Skeletal muscle satellite cell (primary cell): ENCODE results near the gene EHMT1.
"Not testable (repeated sequence)": the region's sequence is repeated elsewhere in the genome, so short reads cannot be mapped to it uniquely, and the experiment has no call there.

Source experiments
- H3K27me3 ChIP-seq: 2 replicates; pipeline ENCODE4 v1.7.0; 2013; ENCODE audit warnings: low read length; ENCODE audit not compliant: control insufficient read depth, insufficient read depth
- H3K36me3 ChIP-seq: 2 replicates; pipeline ENCODE4 v1.7.0; 2013; ENCODE audit warnings: mild to moderate bottlenecking, control low read depth, low read length; ENCODE audit not compliant: insufficient read depth
- H3K4me1 ChIP-seq: 2 replicates; pipeline ENCODE4 v1.7.0; 2013; ENCODE audit warnings: low read length; ENCODE audit not compliant: control insufficient read depth, insufficient read depth
- H3K4me2 ChIP-seq: 2 replicates; pipeline ENCODE4 v1.7.0; 2013; ENCODE audit warnings: mild to moderate bottlenecking, low read length
- H3K4me3 ChIP-seq: 2 replicates; pipeline ENCODE4 v1.7.0; 2013; ENCODE audit warnings: low read length
- H3K9ac ChIP-seq: 2 replicates; pipeline ENCODE4 v1.7.0; 2013; ENCODE audit warnings: mild to moderate bottlenecking, low read depth, low read length, moderate library complexity
- H3K9me3 ChIP-seq: replicated peaks from 2 replicates; pipeline ENCODE4 v1.7.0; 2013; ENCODE audit warnings: mild to moderate bottlenecking, control low read depth, low read length

Gene EHMT1

GRCh38 chr9:137764981-137765380 lies 146.2 kb downstream of the EHMT1 start:
- H3K9ac ChIP-seq, result no peak overlapping the region
- peaks cover 13% of the 10 kb centered on the region for H3K4me1 ChIP-seq
- no peak overlapping the region for H3K4me2 ChIP-seq
- H3K36me3 ChIP-seq, result peaks cover 46% of the 10 kb centered on the region
- H3K4me3 ChIP-seq, result no peak overlapping the region
- no peaks in the 10 kb centered on the region for H3K27me3 ChIP-seq
- H3K9me3 ChIP-seq, result no peaks in the 10 kb centered on the region

GRCh38 chr9:137765536-137765935 lies 146.7 kb downstream of the EHMT1 start:
- Histone ChIP-seq H3K27me3 (no peaks in the 10 kb centered on the region), H3K4me1 (peaks cover 7% of the 10 kb centered on the region), H3K4me3 (no peak overlapping the region), H3K36me3 (peaks cover 45% of the 10 kb centered on the region), H3K4me2 (no peak overlapping the region), H3K9ac (no peak overlapping the region), H3K9me3 (no peaks in the 10 kb centered on the region)

GRCh38 chr9:137771580-137771979 lies 152.8 kb downstream of the EHMT1 start:
- Histone ChIP-seq H3K4me3 (no peak overlapping the region), H3K4me1 (no peaks in the 10 kb centered on the region), H3K27me3 (no peaks in the 10 kb centered on the region), H3K9ac (no peak overlapping the region), H3K4me2 (no peak overlapping the region), H3K9me3 (no peaks in the 10 kb centered on the region), H3K36me3 (peaks cover 17% of the 10 kb centered on the region)

- H3K9me3 ChIP-seq, result no peaks in the 10 kb centered on the region
- no peak overlapping the region for H3K4me2 ChIP-seq
- H3K4me3 ChIP-seq, result no peak overlapping the region
- H3K9ac ChIP-seq, result no peak overlapping the region
- H3K4me1 ChIP-seq, result no peaks in the 10 kb centered on the region
- H3K36me3 ChIP-seq, result peaks cover 17% of the 10 kb centered on the region
- no peaks in the 10 kb centered on the region for H3K27me3 ChIP-seq
Observed at GRCh38 chr9:137772281-137772873, 153.6 kb downstream of the EHMT1 start.

- H3K36me3 ChIP-seq, result peaks cover 37% of the 10 kb centered on the region
- no peaks in the 10 kb centered on the region for H3K27me3 ChIP-seq
- H3K4me2 ChIP-seq, result no peak overlapping the region
- no peak overlapping the region for H3K4me3 ChIP-seq
- no peaks in the 10 kb centered on the region for H3K4me1 ChIP-seq
- H3K9me3 ChIP-seq, result no peaks in the 10 kb centered on the region
- no peak overlapping the region for H3K9ac ChIP-seq
Observed at GRCh38 chr9:137774775-137775386, 156.1 kb downstream of the EHMT1 start.

- H3K4me2 ChIP-seq, result no peak overlapping the region
- H3K9me3 ChIP-seq, result no peaks in the 10 kb centered on the region
- no peak overlapping the region for H3K4me3 ChIP-seq
- H3K4me1 ChIP-seq, result no peaks in the 10 kb centered on the region
- H3K27me3 ChIP-seq, result no peaks in the 10 kb centered on the region
- no peak overlapping the region for H3K9ac ChIP-seq
- peaks cover 40% of the 10 kb centered on the region for H3K36me3 ChIP-seq
Observed at GRCh38 chr9:137776306-137776995, 157.6 kb downstream of the EHMT1 start.

GRCh38 chr9:137777761-137778160 lies 159.0 kb downstream of the EHMT1 start:
- H3K4me1 ChIP-seq, result no peaks in the 10 kb centered on the region

GRCh38 chr9:137778336-137778735 lies 159.5 kb downstream of the EHMT1 start:
- H3K36me3 ChIP-seq, result peaks cover 57% of the 10 kb centered on the region
- no peak overlapping the region for H3K4me3 ChIP-seq
- H3K9me3 ChIP-seq, result no peaks in the 10 kb centered on the region
- H3K27me3 ChIP-seq, result no peaks in the 10 kb centered on the region
- H3K4me1 ChIP-seq, result no peaks in the 10 kb centered on the region
- no peak overlapping the region for H3K9ac ChIP-seq
- no peak overlapping the region for H3K4me2 ChIP-seq

More at GRCh38 chr9:137777761-137778160, 159.0 kb downstream of the EHMT1 start:
- no peaks in the 10 kb centered on the region for H3K9me3 ChIP-seq
- H3K36me3 ChIP-seq, result peaks cover 53% of the 10 kb centered on the region
- no peak overlapping the region for H3K9ac ChIP-seq
- H3K27me3 ChIP-seq, result no peaks in the 10 kb centered on the region
- no peak overlapping the region for H3K4me2 ChIP-seq
- no peak overlapping the region for H3K4me3 ChIP-seq

GRCh38 chr9:137778914-137779313 lies 160.1 kb downstream of the EHMT1 start:
- Histone ChIP-seq H3K36me3 (peaks cover 58% of the 10 kb centered on the region), H3K4me1 (peaks cover 2% of the 10 kb centered on the region), H3K27me3 (no peaks in the 10 kb centered on the region), H3K9ac (no peak overlapping the region), H3K4me3 (no peak overlapping the region), H3K9me3 (no peaks in the 10 kb centered on the region), H3K4me2 (no peak overlapping the region)

- H3K4me2 ChIP-seq, H3K9me3 ChIP-seq, H3K9ac ChIP-seq, H3K4me3 ChIP-seq, H3K27me3 ChIP-seq, H3K4me1 ChIP-seq: not testable (repeated sequence)
- peaks cover 66% of the 10 kb centered on the region for H3K36me3 ChIP-seq
Observed at GRCh38 chr9:137780031-137780430, 161.2 kb downstream of the EHMT1 start.

- Histone ChIP-seq H3K4me2 (no peak overlapping the region), H3K4me1 (peaks cover 5% of the 10 kb centered on the region), H3K9me3 (no peaks in the 10 kb centered on the region), H3K27me3 (no peaks in the 10 kb centered on the region), H3K36me3 (peaks cover 58% of the 10 kb centered on the region), H3K9ac (no peak overlapping the region), H3K4me3 (no peak overlapping the region)
Observed at GRCh38 chr9:137781906-137782585, 163.2 kb downstream of the EHMT1 start.
